Hepatocyte (in vitro differentiated cells): ENCODE data around the gene SERPINA4. TPM values are rescaled to one million over a fixed set of nuclear protein-coding genes. Genes with fewer than 3 reads are reported as not detected.

ENCODE experiments used
- DNase-seq: peaks from one replicate; pipeline ENCODE4 v3.0.0-alpha.2; 2016; ENCODE audit warnings: low spot score
- H2AFZ ChIP-seq: fragments of 200-600 bp; sonication (generic); 2 replicates; pipeline ENCODE4 v1.6.0; 2016; ENCODE audit warnings: antibody characterized with exemption, mild to moderate bottlenecking
- H3K27ac ChIP-seq: fragments of 200-600 bp; sonication (generic); 2 replicates; pipeline ENCODE4 v1.5.1; 2016; ENCODE audit warnings: mild to moderate bottlenecking
- H3K27me3 ChIP-seq: fragments of 200-600 bp; sonication (generic); 2 replicates; pipeline ENCODE4 v1.6.1; 2016
- H3K36me3 ChIP-seq: fragments of 200-600 bp; sonication (generic); replicated peaks from 2 replicates; pipeline ENCODE4 v1.5.1; 2016; ENCODE audit warnings: low read depth; ENCODE audit not compliant: insufficient read depth
- H3K4me1 ChIP-seq: fragments of 200-600 bp; sonication (generic); 2 replicates; pipeline ENCODE4 v1.5.1; 2016; ENCODE audit warnings: mild to moderate bottlenecking, moderate library complexity; ENCODE audit not compliant: insufficient read depth
- H3K4me2 ChIP-seq: fragments of 200-600 bp; sonication (generic); 2 replicates; pipeline ENCODE4 v1.6.0; 2016
- H3K4me3 ChIP-seq: fragments of 200-600 bp; sonication (generic); 2 replicates; pipeline ENCODE4 v1.5.1; 2016; ENCODE audit warnings: mild to moderate bottlenecking
- H3K79me2 ChIP-seq: fragments of 200-600 bp; sonication (generic); 2 replicates; pipeline ENCODE4 v1.6.0; 2017; ENCODE audit warnings: mild to moderate bottlenecking
- H3K9me2 ChIP-seq: fragments of 200-600 bp; sonication (generic); replicated peaks from 2 replicates; pipeline ENCODE4 v1.6.0; 2017; ENCODE audit warnings: mild to moderate bottlenecking; ENCODE audit not compliant: insufficient read depth
- H3K9me3 ChIP-seq: fragments of 200-600 bp; sonication (generic); 2 replicates; pipeline ENCODE4 v1.5.1; 2016; ENCODE audit warnings: low read depth, mild to moderate bottlenecking
- H4K20me1 ChIP-seq: fragments of 200-600 bp; sonication (generic); 2 replicates; pipeline ENCODE4 v1.6.0; 2016; ENCODE audit warnings: mild to moderate bottlenecking; ENCODE audit not compliant: insufficient read depth, poor library complexity, severe bottlenecking
- CTCF ChIP-seq: fragments of 200-600 bp; sonication (generic); IDR thresholded peaks from 2 replicates; pipeline ENCODE4 v1.5.1; 2016; ENCODE audit warnings: antibody characterized with exemption, mild to moderate bottlenecking; ENCODE audit not compliant: poor library complexity
- EZH2 ChIP-seq: fragments of 200-600 bp; sonication (generic); IDR thresholded peaks from 2 replicates; pipeline ENCODE4 v1.6.1; 2016; ENCODE audit warnings: antibody characterized with exemption, mild to moderate bottlenecking, borderline replicate concordance
- EZH2phosphoT487 ChIP-seq: fragments of 200-600 bp; sonication (generic); IDR thresholded peaks from one replicate; pipeline ENCODE4 v1.6.1; 2018; ENCODE audit warnings: antibody characterized with exemption, mild to moderate bottlenecking, low read depth, moderate library complexity; ENCODE audit not compliant: unreplicated experiment, severe bottlenecking
- WGBS: methylation state at CpG from one replicate; pipeline ENCODE4 v1.1.6; 2016; ENCODE audit warnings: low lambda C conversion rate; ENCODE audit errors: missing lambda C conversion rate; 5-methylcytosine and 5-hydroxymethylcytosine counted together
- polyA plus RNA-seq: library from polyadenylated mRNA; unstranded; fragments of >200 nt; fragmentation: Nextera tagmentation; extraction: Ambion mirVana; gene quantifications from 2 replicates; pipeline ENCODE4 v1.2.1, GENCODE V29; 2016
- total RNA-seq: library from RNA; depleted of rRNA; stranded (reverse); fragments of >200 nt; gene quantifications from 2 replicates; pipeline ENCODE4 v1.2.3, GENCODE V29; 2014

SERPINA4 gene
- total and polyA plus RNA-seq, 2 experiments from 2014 or later = 27.8 to 35.2 TPM

- H3K9me3 ChIP-seq = no peaks in the 10 kb centered on the region
- no peaks in the 10 kb centered on the region for H3K36me3 ChIP-seq
- H2AFZ ChIP-seq = no peak overlapping the region
- WGBS = 95% methylated on average over 16 of the region's 16 CpGs
- no peak overlapping the region for H3K4me3 ChIP-seq
- no peaks in the 10 kb centered on the region for H4K20me1 ChIP-seq
- H3K79me2 ChIP-seq = no peaks in the 10 kb centered on the region
- no peak for DNase-seq
- no peak overlapping the region for H3K27ac ChIP-seq
- no peak overlapping the region for H3K4me2 ChIP-seq
- no peak for TF ChIP-seq CTCF
- TF ChIP-seq EZH2phosphoT487 = no peak
- no peak for TF ChIP-seq EZH2
- peaks cover 8% of the 10 kb centered on the region for H3K4me1 ChIP-seq
- no peaks in the 10 kb centered on the region for H3K27me3 ChIP-seq
- H3K9me2 ChIP-seq = no peaks in the 10 kb centered on the region
Observed at GRCh38 chr14:94562941-94563883, 2.0 kb downstream of the SERPINA4 start.

- Histone ChIP-seq H3K4me2 (no peak overlapping the region), H3K4me1 (peaks cover 8% of the 10 kb centered on the region)
Observed at GRCh38 chr14:94564381-94564780, 3.1 kb downstream of the SERPINA4 start.

GRCh38 chr14:94568186-94568585 is 6.9 kb downstream of the SERPINA4 start:
- Histone ChIP-seq H3K79me2 (no peaks in the 10 kb centered on the region), H3K9me2 (no peaks in the 10 kb centered on the region), H3K4me2 (no peak overlapping the region), H3K27ac (no peak overlapping the region), H3K27me3 (no peaks in the 10 kb centered on the region), H3K9me3 (no peaks in the 10 kb centered on the region), H3K4me1 (no peaks in the 10 kb centered on the region), H2AFZ (no peak overlapping the region), H3K4me3 (no peak overlapping the region), H3K36me3 (no peaks in the 10 kb centered on the region), H4K20me1 (no peaks in the 10 kb centered on the region)
- 92% methylated on average over 9 of the region's 9 CpGs for WGBS
- TF ChIP-seq CTCF = no peak
- TF ChIP-seq EZH2 = no peak
- TF ChIP-seq EZH2phosphoT487 = no peak
- no peak for DNase-seq

More at GRCh38 chr14:94564381-94564780, 3.1 kb downstream of the SERPINA4 start:
- H3K27ac ChIP-seq = no peak overlapping the region
- no peaks in the 10 kb centered on the region for H3K9me3 ChIP-seq
- TF ChIP-seq EZH2phosphoT487 (no peak), EZH2 (no peak), CTCF (no peak)
- H4K20me1 ChIP-seq = no peaks in the 10 kb centered on the region
- H3K4me3 ChIP-seq = no peak overlapping the region
- no peaks in the 10 kb centered on the region for H3K36me3 ChIP-seq
- no peaks in the 10 kb centered on the region for H3K9me2 ChIP-seq
- H2AFZ ChIP-seq = no peak overlapping the region
- H3K79me2 ChIP-seq = no peaks in the 10 kb centered on the region
- no peak for DNase-seq
- H3K27me3 ChIP-seq = no peaks in the 10 kb centered on the region
